ENCODE results near the gene ZNF853. TPM values are rescaled to one million over a fixed set of nuclear protein-coding genes. Genes with fewer than 3 reads are reported as not detected.

Gene ZNF853
- total RNA-seq, 1 donor: under 0.01 TPM

DNA sequence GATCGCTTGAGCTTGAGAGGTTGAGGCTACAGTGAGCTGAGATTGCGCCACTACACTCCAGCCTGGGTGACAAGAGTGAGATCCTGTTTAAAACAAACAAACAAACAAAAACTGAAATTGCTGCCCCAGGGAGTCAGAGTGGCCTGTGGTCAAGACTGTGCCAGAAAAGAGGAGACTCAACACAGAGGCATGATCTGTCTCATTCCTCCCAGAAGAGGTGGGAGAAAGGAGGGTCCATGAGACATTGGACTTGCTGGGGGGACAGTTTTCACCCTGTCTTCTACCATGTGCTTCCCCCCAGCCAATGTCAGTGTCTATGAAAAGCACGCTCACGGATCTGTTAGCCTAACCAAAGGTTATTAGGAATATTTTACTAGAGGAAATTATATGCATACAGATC is 3.2 kb downstream of the ZNF853 start:
- DNase-seq (ENCODE audit: low read depth): no peak
- no peak for TF ChIP-seq CTCF (IDR thresholded peaks at IDR 0.05; ENCODE audit: insufficient read depth, low read depth, low read length)
- H3K4me3 ChIP-seq (ENCODE audit: low read depth, low read length): no peak overlapping the region

DNA sequence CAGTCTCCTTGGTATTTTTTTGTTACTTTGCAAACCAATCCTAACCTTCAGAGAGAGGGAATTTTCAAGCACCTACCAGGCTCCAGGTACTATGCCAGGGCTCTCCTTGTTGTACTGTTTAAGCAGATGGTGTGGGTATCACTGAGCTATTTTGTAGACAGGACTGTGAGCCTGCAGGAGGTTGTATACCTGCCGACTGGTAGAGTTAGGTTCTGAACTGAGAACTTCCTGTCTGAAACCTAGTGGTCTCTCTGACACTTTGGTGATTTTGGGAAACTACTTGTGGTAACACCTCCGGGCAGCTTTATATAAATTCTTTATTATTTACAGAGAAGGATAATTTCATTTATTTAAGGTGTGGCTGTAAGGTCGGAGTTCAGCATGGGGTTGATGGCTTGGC is 4.6 kb downstream of the ZNF853 start:
- no peak for TF ChIP-seq CTCF (IDR thresholded peaks at IDR 0.05; ENCODE audit: insufficient read depth, low read depth, low read length)
- DNase-seq (ENCODE audit: low read depth): no peak

DNA sequence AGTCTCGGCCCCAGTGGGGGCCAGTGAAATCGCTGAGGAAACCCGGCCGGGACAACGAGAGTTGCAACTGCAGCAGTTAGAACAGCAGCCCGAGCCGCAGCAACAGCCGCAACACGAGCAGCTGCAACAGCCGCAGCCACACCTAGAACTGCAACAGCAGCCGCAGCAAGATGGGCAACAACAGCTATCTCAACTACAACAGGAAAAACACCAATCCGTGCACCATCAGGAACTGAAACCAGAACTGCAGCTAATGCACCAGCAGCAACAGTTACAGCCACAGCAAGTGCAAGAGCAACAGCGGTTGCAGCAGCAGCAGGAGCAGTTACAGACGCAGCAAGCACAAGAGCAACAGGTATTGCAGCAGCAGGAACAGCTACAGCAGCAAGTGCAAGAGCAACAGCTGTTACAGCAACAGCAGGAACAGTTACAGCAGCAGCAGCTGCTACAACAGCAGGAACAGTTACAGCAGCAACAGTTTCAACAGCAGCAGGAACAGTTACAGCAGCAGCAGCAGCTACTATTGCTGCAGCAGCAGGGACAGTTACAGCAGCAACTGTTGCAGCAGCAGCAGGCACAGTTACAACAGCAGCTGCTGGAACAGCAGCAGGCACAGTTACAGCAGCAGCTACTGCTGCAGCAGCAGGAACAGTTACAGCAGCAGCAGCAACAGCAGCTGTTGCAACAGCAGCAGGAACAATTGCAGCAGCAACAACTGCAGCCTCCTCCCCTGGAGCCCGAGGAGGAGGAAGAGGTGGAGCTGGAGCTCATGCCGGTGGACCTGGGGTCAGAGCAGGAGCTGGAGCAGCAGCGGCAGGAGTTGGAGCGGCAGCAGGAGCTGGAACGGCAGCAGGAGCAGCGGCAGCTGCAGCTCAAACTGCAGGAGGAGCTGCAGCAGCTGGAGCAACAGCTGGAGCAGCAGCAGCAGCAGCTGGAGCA is 6.1 kb downstream of the ZNF853 start:
- TF ChIP-seq CTCF (IDR thresholded peaks at IDR 0.05; ENCODE audit: insufficient read depth, low read depth, low read length): no peak
- no peak for DNase-seq (ENCODE audit: low read depth)
- no peak overlapping the region for H3K4me3 ChIP-seq (ENCODE audit: low read depth, low read length)

More for the DNA sequence above, 4.6 kb downstream of the ZNF853 start:
- no peak overlapping the region for H3K4me3 ChIP-seq (ENCODE audit: low read depth, low read length)

DNA sequence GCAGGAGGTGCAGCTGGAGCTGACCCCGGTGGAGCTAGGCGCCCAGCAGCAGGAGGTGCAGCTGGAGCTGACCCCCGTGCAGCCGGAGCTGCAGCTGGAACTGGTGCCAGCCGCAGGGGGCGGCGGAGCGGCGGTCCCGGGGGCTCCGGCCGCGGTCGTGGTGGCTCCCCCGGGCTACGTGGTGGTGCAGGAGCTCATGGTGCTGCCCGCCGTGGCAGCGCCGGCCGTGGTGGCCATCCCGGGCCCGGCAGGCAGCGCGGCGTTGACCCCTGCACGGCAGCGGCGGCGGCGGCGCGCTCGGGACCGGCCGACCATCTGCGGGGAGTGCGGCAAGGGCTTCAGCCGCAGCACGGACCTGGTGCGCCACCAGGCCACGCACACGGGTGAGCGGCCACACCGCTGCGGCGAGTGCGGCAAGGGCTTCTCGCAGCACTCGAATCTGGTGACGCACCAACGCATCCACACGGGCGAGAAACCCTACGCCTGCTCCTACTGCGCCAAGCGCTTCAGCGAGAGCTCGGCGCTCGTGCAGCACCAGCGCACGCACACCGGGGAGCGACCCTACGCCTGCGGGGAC is 6.8 kb downstream of the ZNF853 start:
- TF ChIP-seq CTCF (IDR thresholded peaks at IDR 0.05; ENCODE audit: insufficient read depth, low read depth, low read length): no peak

GRCh38 chr7:6623589-6624245 is 8.3 kb downstream of the ZNF853 start:
- TF ChIP-seq CTCF (IDR thresholded peaks at IDR 0.05; ENCODE audit: insufficient read depth, low read depth, low read length): no peak
- DNase-seq (ENCODE audit: low read depth): no peak
- no peak overlapping the region for H3K4me3 ChIP-seq (ENCODE audit: low read depth, low read length)

More for the DNA sequence above, 6.8 kb downstream of the ZNF853 start:
- no peak overlapping the region for H3K4me3 ChIP-seq (ENCODE audit: low read depth, low read length)
- DNase-seq (ENCODE audit: low read depth): no peak

GRCh38 chr7:6624246-6624611 is 8.8 kb downstream of the ZNF853 start:
- TF ChIP-seq CTCF (IDR thresholded peaks at IDR 0.05; ENCODE audit: insufficient read depth, low read depth, low read length): no peak
- DNase-seq (ENCODE audit: low read depth): no peak
- no peak overlapping the region for H3K4me3 ChIP-seq (ENCODE audit: low read depth, low read length)

Data from fibroblast of villous mesenchyme (primary cell).